Measurements from ENCODE around the gene COL16A1.

The COL16A1 gene

DNA sequence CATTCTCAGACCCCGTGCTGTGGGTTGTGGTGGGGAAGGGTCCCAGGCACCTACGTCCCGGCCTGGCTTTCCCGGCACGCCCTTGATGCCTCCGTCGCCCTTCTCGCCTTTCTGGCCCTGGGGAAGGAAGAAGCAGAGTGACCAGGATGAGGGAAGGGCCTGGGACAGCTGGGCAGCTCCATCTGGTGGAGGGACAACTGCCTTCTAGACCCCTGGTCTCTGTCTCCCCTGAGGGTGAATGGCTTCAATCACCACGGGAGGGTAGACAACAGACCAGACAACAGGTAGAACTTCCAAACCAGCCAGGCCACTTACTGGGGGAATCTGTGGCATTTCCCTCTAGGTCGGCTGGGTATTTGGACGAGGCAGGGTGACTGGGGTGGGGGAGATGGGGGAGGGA is 11.9 kb downstream of the COL16A1 start:
- H3K27ac ChIP-seq (ENCODE audit: extremely low read depth, low read depth, low read length): no peak overlapping the region
- no peak overlapping the region for H3K4me3 ChIP-seq (ENCODE audit: low read depth, low read length)
- TF ChIP-seq REPIN1 (tag by site-specific recombination; IDR thresholded peaks at IDR 0.05; ENCODE audit: low read depth) (no peak), ZBTB20 (tag by site-specific recombination; IDR thresholded peaks at IDR 0.05) (no peak), ZEB2 (tag by site-specific recombination; IDR thresholded peaks at IDR 0.05) (no peak), ZBTB48 (tag by site-specific recombination; IDR thresholded peaks at IDR 0.05) (no peak)
- TF ChIP-seq, protein P1, sequence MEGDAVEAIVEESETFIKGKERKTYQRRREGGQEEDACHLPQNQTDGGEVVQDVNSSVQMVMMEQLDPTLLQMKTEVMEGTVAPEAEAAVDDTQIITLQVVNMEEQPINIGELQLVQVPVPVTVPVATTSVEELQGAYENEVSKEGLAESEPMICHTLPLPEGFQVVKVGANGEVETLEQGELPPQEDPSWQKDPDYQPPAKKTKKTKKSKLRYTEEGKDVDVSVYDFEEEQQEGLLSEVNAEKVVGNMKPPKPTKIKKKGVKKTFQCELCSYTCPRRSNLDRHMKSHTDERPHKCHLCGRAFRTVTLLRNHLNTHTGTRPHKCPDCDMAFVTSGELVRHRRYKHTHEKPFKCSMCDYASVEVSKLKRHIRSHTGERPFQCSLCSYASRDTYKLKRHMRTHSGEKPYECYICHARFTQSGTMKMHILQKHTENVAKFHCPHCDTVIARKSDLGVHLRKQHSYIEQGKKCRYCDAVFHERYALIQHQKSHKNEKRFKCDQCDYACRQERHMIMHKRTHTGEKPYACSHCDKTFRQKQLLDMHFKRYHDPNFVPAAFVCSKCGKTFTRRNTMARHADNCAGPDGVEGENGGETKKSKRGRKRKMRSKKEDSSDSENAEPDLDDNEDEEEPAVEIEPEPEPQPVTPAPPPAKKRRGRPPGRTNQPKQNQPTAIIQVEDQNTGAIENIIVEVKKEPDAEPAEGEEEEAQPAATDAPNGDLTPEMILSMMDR (tag by site-specific recombination; IDR thresholded peaks at IDR 0.05): 0 out of 2 replicates have a peak, but pooled peaks have one; percentile 20
- ChIA-PET CTCF (interaction anchor here (0.6 kb wide), 1 partner anchor 259 kb away, joined by 3 read pairs; no protein-coding TSS in a partner anchor), POLR2A (no interaction called here)
- no peaks in the 10 kb centered on the region for H3K4me1 ChIP-seq (ENCODE audit: control insufficient read depth, insufficient read depth, low read length)
- H3K9me3 ChIP-seq (ENCODE audit: control insufficient read depth, insufficient read depth, low read depth, low read length): no peaks in the 10 kb centered on the region
- H3K36me3 ChIP-seq (ENCODE audit: control insufficient read depth in 2 of 2, insufficient read depth in 1 of 2, low read length in 2 of 2): no peaks in the 10 kb centered on the region

DNA sequence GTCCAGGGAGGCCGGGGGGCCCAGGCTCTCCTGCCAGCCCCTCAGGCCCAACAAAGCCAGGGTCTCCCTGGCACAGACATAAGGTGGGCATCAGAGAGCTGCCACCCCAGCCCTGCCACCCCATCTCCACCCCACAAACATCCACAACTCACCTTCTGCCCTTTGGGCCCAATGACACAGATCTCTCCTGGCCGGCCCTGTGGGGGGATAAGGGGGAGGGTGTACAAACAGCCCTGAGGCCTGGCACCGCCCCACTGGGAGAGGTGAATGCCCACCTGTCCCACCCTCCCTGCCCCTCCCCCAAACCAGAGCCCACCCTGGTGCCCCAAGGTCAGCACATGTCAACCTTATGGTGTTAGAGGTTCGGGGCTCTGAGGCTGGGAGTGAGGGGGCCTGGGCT is 12.4 kb downstream of the COL16A1 start:
- H3K4me1 ChIP-seq (ENCODE audit: control insufficient read depth, insufficient read depth, low read length): no peaks in the 10 kb centered on the region
- H3K9me3 ChIP-seq (ENCODE audit: control insufficient read depth, insufficient read depth, low read depth, low read length): no peaks in the 10 kb centered on the region
- no peak overlapping the region for H3K4me3 ChIP-seq (ENCODE audit: low read depth, low read length)
- TF ChIP-seq ZNF114 (tag by site-specific recombination; IDR thresholded peaks at IDR 0.05): no peak
- TF ChIP-seq GLIS2 (tag by site-specific recombination; IDR thresholded peaks at IDR 0.05): peak; percentile 24; the same call in 1 of the 2 replicates
- POLR2A ChIA-PET: interaction anchor here (0.5 kb wide), 1 partner anchor 47 kb away, joined by 3 read pairs; the partner anchor contains the start of gene PEF1
- H3K27ac ChIP-seq (ENCODE audit: extremely low read depth, low read depth, low read length): no peak overlapping the region
- H3K36me3 ChIP-seq (ENCODE audit: control insufficient read depth in 2 of 2, insufficient read depth in 1 of 2, low read length in 2 of 2): no peaks in the 10 kb centered on the region
- CTCF ChIA-PET: interaction anchor here (1.0 kb wide), 1 partner anchor 25 kb away, joined by 3 read pairs; no protein-coding TSS in a partner anchor

DNA sequence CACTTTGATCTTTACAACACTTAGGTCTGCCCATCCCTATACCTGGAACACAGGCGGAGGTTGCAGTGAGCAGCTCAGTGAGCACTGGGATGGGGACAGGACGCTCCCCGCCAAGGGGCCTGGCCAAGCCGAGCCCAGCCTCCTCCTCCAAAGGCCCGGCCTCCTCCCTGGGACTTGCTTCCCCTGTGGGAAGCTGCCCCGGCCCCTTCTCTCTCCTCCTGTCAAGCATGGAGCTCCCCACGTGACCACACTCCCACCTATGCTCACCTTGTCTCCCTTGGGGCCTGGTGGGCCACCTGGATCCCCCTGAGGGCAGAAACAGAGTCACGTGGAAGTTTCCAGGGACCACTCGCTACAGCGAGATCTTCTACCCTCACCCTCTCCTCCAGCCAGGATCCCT is 12.9 kb downstream of the COL16A1 start:
- TF ChIP-seq ZNF146 (tag by site-specific recombination; IDR thresholded peaks at IDR 0.05): no peak
- TF ChIP-seq, protein P2, sequence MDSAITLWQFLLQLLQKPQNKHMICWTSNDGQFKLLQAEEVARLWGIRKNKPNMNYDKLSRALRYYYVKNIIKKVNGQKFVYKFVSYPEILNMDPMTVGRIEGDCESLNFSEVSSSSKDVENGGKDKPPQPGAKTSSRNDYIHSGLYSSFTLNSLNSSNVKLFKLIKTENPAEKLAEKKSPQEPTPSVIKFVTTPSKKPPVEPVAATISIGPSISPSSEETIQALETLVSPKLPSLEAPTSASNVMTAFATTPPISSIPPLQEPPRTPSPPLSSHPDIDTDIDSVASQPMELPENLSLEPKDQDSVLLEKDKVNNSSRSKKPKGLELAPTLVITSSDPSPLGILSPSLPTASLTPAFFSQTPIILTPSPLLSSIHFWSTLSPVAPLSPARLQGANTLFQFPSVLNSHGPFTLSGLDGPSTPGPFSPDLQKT (IDR thresholded peaks at IDR 0.05; ENCODE audit: borderline replicate concordance, low read depth, low read length): no peak
- no peak for TF ChIP-seq SALL2 (tag by site-specific recombination; IDR thresholded peaks at IDR 0.05; ENCODE audit: borderline replicate concordance)
- no peak for TF ChIP-seq ZNF202 (tag by site-specific recombination; IDR thresholded peaks at IDR 0.05; ENCODE audit: borderline replicate concordance)
- POLR2A ChIA-PET: interaction anchor here (0.5 kb wide), 1 partner anchor 46 kb away, joined by 3 read pairs; the partner anchor contains the start of gene PEF1
- H3K36me3 ChIP-seq (ENCODE audit: control insufficient read depth in 2 of 2, insufficient read depth in 1 of 2, low read length in 2 of 2): no peaks in the 10 kb centered on the region
- H3K4me1 ChIP-seq (ENCODE audit: control insufficient read depth, insufficient read depth, low read length): no peaks in the 10 kb centered on the region
- CTCF ChIA-PET: interaction anchor here (0.7 to 1.0 kb wide), 2 partner anchors 9 to 25 kb away, joined by 3 read pairs; no protein-coding TSS in a partner anchor
- no peak overlapping the region for H3K27ac ChIP-seq (ENCODE audit: extremely low read depth, low read depth, low read length)
- H3K4me3 ChIP-seq (ENCODE audit: low read depth, low read length): no peak overlapping the region
- no peaks in the 10 kb centered on the region for H3K9me3 ChIP-seq (ENCODE audit: control insufficient read depth, insufficient read depth, low read depth, low read length)

DNA sequence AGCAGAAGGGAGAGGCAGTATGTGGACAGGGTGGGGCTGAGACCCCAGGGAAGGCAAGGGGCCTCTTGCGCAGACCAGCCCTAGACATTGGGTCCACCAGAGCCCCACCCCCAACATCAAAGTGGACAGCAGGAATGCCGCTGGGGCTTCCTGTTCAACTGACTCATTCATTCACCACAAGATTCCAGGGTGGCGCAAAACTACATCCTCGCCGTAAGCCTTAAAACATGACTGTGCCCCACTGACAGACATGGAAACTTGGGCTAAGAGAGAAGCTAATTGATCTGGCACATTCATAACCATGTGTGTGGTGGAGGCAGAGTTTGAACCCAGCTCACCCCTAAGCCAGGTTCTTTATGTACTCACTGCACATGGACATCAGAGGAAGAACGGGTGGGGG is 14.0 kb downstream of the COL16A1 start:
- TF ChIP-seq ZNF544 (tag by site-specific recombination; IDR thresholded peaks at IDR 0.05) (no peak), ZNF2 (tag by site-specific recombination; IDR thresholded peaks at IDR 0.05) (no peak), SALL2 (tag by site-specific recombination; IDR thresholded peaks at IDR 0.05; ENCODE audit: borderline replicate concordance) (no peak)
- TF ChIP-seq, protein P3, sequence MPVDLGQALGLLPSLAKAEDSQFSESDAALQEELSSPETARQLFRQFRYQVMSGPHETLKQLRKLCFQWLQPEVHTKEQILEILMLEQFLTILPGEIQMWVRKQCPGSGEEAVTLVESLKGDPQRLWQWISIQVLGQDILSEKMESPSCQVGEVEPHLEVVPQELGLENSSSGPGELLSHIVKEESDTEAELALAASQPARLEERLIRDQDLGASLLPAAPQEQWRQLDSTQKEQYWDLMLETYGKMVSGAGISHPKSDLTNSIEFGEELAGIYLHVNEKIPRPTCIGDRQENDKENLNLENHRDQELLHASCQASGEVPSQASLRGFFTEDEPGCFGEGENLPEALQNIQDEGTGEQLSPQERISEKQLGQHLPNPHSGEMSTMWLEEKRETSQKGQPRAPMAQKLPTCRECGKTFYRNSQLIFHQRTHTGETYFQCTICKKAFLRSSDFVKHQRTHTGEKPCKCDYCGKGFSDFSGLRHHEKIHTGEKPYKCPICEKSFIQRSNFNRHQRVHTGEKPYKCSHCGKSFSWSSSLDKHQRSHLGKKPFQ (tag by site-specific recombination; IDR thresholded peaks at IDR 0.05): no peak
- TF ChIP-seq, protein P4, sequence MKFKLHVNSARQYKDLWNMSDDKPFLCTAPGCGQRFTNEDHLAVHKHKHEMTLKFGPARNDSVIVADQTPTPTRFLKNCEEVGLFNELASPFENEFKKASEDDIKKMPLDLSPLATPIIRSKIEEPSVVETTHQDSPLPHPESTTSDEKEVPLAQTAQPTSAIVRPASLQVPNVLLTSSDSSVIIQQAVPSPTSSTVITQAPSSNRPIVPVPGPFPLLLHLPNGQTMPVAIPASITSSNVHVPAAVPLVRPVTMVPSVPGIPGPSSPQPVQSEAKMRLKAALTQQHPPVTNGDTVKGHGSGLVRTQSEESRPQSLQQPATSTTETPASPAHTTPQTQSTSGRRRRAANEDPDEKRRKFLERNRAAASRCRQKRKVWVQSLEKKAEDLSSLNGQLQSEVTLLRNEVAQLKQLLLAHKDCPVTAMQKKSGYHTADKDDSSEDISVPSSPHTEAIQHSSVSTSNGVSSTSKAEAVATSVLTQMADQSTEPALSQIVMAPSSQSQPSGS (tag by site-specific recombination; IDR thresholded peaks at IDR 0.05; ENCODE audit: low read depth): no peak
- TF ChIP-seq, protein P5, sequence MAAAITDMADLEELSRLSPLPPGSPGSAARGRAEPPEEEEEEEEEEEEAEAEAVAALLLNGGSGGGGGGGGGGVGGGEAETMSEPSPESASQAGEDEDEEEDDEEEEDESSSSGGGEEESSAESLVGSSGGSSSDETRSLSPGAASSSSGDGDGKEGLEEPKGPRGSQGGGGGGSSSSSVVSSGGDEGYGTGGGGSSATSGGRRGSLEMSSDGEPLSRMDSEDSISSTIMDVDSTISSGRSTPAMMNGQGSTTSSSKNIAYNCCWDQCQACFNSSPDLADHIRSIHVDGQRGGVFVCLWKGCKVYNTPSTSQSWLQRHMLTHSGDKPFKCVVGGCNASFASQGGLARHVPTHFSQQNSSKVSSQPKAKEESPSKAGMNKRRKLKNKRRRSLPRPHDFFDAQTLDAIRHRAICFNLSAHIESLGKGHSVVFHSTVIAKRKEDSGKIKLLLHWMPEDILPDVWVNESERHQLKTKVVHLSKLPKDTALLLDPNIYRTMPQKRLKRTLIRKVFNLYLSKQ (tag by site-specific recombination; IDR thresholded peaks at IDR 0.05; ENCODE audit: borderline replicate concordance): no peak
- Histone ChIP-seq H3K36me3 (ENCODE audit: control insufficient read depth in 2 of 2, insufficient read depth in 1 of 2, low read length in 2 of 2) (no peaks in the 10 kb centered on the region), H3K4me3 (ENCODE audit: low read depth, low read length) (no peak overlapping the region), H3K27ac (ENCODE audit: extremely low read depth, low read depth, low read length) (no peak overlapping the region), H3K9me3 (ENCODE audit: control insufficient read depth, insufficient read depth, low read depth, low read length) (no peaks in the 10 kb centered on the region), H3K4me1 (ENCODE audit: control insufficient read depth, insufficient read depth, low read length) (no peaks in the 10 kb centered on the region)
- ChIA-PET POLR2A (no interaction called here), CTCF (interaction anchor here (1.8 kb wide), 1 partner anchor 26 kb away, joined by 9 read pairs; no protein-coding TSS in a partner anchor)
